HG02759 (cell line): Measurements from ENCODE around the gene ATXN3.
"Not testable (repeated sequence)": the region's sequence is repeated elsewhere in the genome, so short reads cannot be mapped to it uniquely, and the experiment has no call there.

Experiments
- ATAC-seq: cut with Tn5 transposase; IDR thresholded peaks from one replicate; pipeline ENCODE4 v1.9.1; 2021; ENCODE audit warnings: mild to moderate bottlenecking, moderate library complexity; ENCODE audit not compliant: unreplicated experiment

ATXN3 gene

DNA sequence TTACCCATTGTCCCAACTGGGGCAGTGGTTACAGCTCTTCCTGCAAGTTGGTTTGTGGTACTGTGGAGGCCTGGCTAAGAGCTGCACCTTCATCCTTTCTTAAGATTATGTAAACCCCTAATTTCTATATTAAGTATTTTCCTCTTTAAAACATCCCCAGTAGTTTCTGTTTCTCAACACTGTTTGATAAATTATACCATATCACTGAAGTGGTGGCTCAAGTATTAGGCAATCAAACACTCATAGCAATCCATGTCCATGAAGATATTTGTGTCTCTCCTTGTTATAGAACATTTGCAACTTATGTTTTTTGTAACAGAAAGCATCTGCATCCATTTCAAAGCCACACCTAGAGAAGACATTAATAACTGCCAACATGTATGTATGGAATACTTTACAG is 31.8 kb downstream of the ATXN3 start:
- ATAC-seq: no peak

DNA sequence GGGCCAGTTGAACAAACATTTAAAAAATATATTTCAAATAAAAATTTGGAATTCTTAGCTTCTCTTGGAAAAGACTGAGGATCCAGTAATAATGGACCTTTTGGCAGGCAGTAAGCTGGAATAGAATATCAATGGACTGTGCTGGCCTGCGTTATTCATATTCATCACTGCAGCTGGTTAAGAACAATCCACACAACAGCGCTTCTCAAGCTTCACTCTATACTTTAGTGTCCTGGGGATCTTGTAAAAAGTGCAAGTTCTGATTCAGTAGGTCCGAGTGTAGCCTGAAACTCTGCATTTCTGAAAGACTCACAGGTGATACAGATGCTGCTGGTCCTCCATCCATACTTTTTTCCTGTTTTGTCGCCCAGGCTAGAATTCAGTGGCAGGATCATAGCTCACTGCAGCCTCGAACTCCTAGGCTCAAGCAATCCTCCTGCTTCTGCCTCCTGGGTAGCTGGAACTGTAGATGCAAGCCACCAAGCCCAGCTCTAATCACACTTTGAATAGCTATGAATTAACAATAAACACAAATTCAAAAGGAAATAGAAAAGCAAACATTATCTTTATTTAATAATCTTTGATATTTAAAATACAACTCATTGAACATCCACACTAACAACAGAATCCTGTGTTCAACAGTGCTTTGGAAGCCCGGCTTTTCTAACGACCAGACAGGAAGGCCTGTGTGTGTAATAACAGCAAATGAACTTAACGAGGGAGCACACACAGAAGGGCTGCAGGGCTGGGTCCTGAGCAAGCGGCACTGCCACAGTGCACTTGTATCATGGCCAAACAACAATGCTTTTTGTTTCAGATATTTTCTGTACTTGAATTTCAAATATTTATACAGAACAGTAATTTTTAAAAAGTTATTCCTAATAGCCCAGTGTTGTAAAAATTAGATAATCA is 48.1 kb downstream of the ATXN3 start:
- ATAC-seq: no peak

DNA sequence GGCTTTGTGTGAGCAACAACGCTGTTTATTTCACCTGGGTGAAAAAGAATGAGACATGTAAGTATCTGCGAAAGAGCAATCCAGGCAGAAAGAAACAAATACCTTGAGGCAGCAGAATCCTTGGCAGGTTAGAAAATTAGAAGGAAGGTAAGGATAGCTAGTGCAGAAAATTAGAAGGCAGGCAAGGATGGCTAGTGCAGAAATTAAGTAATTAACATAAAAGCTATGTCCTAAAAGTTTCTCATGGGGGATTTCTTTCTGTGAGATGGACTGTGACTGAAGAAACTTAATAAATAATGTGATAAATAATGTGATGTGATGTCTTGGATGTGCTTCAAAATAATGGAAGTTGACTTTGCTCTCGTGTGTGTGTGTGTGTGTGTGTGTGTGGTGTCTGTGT is 56.6 kb downstream of the ATXN3 start:
- no peak for ATAC-seq

DNA sequence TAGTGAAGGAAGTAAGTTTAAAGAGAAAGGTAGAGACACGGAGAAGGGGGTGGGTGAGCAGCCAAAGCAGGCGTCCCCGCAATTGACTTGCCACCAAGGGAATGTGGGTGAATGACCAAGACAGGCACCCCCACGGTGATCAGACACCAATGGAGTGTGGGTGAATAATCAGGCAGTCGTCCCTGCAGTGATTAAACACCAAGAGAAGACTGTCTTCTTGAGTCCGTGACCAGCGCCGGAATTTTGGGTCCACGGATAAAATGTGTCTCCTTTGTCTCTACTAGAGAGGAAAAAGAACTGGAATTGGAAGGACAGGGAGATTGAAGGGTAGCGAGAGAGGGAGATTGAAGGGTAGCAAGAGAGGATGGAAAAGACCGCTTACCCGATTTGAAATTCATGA is 57.2 kb downstream of the ATXN3 start:
- ATAC-seq: not testable (repeated sequence)

DNA sequence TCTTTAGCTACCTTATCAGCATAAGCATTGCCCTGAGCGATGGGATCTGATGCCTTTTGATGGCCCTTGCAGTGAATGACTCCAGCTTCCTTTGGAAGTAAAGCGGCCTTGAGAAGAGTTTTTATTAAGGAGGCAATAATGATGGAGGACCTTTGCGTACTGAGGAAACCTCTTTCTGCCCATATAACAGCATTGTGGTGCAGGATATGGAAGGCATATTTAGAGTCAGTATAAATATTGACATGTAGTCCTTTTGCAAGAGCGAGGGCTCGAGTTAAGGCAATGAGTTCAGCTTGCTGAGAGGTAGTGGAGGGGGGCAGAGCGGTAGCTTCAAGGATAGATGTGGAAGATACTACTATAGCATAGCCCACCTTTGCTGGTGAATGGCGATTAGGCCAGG is 60.5 kb downstream of the ATXN3 start:
- not testable (repeated sequence) for ATAC-seq

DNA sequence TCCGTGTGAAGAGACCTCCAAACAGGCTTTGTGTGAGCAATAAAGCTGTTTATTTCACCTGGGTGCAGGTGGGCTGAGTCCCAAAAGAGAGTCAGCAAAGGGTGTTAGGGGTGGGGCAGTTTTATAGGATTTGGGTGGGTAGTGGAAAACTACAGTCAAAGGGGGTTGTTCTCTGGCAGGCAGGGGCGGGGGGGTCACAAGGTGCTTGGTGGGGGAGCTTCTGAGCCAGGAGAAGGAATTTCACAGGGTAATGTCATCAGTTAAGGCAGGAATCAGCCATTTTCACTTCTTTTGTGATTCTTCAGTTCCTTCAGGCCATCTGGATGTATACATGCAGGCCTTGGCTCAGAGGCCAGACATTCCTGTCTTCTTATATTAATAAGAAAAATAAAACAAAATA is 64.6 kb downstream of the ATXN3 start:
- not testable (repeated sequence) for ATAC-seq

DNA sequence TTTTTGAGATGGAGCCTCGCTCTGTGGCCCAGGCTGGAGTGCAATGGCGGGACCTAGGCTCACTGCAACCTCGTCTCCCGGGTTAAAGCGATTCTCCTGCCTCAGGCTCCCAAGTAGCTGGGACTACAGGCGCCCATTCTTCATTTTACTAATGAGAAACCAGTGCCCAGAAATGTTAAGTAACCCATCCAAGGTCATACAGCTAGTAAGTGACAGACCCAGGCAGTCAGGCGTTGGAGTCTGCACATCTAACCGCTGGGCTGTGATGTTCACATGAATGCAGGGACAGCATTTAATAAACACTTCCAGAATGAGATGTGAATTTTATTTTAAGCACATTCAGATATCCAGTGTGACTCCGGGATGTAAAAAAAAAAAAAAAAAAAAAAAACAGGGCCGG is 65.2 kb downstream of the ATXN3 start:
- ATAC-seq: no peak

DNA sequence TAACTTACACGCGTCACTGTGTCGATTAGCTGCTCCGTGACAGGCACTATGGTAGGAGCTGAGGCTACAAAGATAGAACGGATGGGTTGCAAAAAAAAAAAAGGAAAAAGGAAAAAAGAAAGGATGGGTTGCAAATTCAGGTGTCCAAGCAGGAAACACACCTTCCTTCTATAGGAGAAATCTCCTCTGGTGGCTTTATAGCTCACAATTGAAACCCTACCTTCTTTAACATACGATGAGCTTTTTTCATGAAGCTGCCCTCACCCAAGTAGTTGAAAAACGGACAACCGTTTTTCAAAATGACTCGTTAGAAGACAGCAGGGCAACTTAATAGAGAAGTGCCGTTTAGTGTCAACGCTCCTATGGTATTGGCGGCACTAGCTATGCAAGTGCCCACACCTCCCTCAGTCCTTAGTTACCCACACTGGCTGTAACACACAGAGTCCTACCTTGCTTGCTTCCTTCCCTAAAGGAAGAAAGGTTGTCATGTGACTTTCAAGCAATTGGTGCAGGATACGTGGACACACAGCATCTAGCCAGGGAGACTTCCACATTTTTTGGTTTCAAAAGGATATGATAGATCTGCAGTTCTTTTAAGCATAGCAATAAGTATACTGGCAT is 65.8 kb downstream of the ATXN3 start:
- ATAC-seq: no peak

DNA sequence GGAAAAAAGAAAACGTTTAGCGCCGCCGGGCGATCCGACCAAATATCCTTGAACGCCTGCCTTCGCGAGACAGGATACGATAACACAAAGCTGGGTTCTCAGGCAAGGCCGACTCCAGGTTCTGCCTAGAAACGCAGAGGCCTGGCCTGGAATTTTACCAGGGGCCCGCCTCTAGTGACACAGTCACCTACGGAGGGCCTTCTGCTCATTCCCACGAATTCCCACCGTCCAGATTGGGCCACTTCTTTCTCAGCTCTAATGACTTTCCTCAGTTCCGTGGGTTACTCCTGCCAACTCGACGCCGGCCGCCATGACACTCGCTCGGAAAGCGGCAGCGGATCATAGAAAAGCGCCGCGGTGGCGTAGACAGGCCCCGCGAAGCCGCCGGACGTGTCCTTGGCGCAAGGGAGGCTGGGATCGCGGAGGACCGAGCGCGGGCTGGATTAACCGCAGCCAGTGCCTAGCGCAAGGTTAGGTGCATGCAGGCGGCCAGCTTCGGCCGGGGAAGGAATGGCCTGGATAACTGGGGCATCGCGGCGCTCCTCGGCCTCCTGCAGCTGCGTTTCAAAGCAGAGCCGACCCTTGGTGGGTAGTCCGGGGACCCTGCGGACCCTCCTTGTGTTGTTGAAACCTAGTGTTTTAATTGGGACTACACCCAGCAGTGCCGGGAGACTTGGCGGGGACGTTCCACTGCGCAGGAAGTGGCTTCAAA is 66.5 kb downstream of the ATXN3 start, which contains the start of gene TRIP11:
Gene TRIP11 (minus strand): TSS at position 341 of the 712 bp plus-strand sequence. CDS start 374 bp downstream, outside the sequence.
- ATAC-seq: peak; percentile 96

DNA sequence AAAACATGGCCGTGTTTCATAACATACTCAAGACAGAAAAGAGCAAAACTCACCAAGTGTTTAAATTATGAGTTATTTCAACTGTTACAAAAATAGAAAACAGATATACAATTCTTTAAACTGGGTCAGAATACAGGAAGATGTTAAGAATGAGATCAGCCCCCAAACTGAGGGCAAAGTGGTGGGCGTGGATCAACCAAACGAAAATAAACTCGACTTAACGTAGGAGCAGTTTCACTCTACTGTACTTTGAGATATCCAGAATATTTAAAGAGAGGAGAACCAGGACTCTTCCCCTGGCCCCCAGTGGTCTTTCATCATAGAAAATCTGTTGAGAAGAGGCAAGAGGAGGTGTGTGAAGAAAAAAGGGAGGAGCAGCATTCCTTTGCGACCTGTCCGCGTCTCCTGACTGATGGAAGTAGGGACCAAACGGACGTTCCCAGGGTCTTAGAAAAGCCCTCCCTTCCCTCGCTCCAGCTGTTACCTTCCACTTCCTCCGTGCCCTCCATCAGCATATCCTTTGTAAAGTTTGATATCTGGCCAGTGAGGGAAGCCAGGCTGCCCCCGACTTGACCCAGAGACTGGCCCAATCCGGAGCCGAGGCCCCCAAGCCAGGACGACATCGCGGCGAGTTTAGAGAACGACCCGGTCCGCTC is 67.2 kb downstream of the ATXN3 start:
- peak; percentile 19 for ATAC-seq

DNA sequence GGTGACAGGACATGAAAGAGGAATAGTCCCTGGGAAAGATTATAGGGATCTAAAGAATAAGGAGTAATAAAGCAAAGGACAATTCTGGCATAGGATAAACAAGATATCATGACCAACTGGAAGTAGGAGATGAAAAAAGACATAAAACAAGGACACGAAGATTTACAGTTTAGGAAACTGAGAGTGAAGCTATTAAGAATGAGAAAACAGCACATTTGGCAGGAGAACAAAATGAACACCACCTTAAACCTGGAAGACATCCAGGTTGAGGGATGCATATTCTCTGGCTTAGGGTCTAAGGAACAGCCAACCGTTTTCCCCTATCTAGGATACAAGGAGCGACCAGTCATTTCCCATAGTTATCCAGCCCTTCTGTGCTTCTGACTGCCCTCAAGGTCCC is 68.4 kb downstream of the ATXN3 start:
- ATAC-seq: no peak

DNA sequence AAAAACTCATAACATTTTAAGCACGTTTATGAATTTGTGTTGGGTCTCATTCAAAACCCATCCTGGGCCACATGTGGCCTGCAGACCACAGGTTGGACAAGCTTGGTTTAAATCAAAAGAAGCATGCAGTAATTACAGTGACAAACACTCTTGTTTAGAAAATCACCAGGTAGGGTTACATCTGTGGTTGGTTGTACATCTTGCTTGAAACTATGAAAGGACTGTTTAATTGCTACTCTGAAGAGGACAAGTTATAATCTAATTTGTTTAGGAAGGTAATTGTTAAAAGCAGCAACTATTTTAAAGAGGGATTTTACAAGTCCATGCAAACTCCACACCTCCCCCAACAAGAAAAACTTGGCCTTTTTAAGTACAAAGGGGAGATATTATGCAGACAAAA is 70.5 kb downstream of the ATXN3 start:
- no peak for ATAC-seq

DNA sequence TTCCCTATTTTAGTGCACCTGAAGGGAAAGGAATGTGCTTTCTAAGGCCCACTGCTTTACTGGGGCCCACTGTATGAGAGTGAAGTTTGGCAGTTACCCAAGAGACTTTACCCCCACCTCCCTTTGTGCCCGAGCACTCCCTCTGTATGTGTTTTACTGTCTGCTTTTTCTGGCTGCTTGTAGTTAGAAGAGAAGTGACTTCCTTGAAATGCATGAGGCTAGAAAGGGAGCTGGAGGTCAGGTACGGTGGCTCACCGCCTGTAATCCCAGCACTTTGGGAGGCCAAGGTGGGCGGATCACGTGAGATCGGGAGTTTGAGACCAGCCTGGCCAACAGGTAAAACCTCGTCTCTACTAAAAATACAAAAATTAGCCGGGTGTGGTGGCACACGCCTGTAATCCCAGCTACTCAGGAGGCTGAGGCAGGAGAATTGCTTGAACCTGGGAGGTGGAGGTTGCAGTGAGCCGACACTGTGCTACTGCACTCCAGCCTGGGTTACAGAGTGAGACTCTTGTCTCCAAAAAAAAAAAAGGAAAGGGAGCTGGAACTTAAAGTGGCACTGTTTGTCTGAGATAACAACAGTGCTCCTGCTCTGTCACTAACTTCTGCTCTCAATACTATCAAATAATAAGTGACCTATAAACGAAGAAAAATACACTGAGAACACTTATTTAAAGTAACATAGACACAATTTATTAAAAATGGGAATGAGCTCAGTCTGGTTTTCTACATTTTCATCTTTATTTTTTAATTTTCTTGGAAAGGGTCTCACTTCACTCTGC is 72.3 kb downstream of the ATXN3 start:
- no peak for ATAC-seq

DNA sequence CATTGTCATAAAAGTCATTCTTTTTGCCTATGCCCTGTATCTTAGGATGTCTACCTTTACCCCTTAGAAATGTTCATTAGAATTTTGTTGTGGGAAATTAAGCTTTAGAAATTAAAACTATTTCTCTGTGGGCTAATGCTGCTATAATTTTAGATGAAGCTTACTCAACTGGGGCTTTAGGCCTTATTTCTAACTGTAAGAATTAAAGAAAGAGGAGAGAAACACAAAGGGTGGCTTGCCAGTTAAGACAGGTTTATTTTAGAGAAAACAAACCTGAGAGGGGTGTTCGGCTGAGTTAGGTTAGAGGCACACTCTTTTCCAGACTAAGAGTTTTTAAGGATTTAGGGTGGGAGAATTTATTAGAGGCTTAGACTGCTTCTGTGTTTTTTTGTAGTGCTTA is 72.9 kb downstream of the ATXN3 start:
- ATAC-seq: no peak

DNA sequence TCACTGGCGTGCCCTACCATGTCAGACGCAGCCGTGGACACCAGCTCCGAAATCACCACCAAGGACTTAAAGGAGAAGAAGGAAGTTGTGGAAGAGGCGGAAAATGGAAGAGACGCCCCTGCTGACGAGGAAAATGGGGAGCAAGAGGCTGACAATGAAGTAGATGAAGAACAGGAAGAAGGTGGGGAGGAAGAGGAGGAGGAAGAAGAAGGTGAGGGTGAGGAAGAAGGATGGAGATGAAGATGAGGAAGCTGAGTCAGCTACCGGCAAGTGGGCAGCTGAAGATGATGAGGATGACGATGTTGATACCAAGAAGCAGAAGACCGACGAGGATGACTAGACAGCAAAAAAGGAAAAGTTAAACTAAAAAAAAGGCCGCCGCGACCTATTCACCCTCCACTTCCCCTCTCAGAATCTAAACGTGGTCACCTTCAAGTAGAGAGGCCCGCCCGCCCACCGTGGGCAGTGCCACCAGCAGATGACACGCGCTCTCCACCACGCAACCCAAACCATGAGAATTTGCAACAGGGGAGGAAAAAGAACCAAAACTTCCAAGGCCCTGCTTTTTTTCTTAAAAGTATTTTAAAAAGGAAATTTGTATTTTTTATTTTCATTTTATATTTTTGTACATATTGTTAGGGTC is 79.7 kb downstream of the ATXN3 start:
- no peak for ATAC-seq

DNA sequence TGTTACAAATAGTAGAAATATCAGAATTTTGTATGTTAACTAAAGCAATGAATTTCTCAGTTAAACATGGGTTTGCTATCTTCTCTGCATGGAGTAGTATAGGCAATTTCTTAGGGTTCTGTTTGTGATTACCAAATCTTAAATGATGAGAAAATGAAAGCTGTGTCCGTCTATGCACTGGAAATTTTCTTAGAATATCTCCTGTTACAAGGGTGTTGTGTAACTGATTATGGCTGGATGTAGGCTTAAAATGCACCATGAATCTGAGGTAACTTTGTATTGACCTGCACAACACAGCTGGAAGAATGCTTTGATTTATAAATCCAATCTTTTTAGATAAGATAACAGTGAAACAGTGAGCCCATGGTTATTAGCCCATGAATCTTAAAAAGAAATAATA is 84.3 kb downstream of the ATXN3 start:
- ATAC-seq: no peak

DNA sequence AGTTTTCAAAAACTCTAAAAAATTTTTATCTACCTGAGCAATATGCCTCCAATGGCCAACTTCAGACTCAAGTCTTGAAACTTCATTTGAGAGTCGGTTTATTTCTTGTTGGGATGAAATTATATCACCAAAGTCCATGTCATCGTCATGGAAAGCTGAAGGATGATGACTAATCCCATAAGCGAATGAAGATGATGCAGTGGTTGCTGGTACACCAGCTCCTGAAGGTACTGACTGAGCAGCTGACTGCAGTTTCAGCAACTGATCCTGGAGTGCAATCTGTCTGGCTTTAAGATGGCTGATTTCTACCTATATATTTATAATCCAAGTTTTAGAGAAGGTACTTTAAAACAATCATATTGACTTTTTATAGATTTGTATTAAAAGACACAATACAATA is 84.9 kb downstream of the ATXN3 start:
- ATAC-seq: no peak

DNA sequence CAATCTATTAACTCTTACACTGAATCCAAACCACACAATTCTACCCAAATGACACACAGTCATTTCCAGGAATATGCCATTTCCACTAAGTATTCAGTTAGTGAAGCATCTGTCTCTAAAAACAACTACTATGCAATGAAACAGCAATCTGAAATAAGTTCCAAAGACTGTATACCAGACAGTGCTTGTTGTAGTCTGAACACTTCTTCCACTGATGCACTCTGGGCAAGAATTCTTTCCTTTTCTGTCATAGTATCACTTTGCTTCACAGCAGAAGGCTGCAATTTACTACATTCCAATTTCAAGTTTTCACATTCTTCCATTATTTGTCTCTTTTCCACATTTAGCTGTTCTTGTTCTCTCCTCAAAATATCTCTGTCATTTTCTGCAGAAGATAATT is 92.3 kb downstream of the ATXN3 start:
- no peak for ATAC-seq

DNA sequence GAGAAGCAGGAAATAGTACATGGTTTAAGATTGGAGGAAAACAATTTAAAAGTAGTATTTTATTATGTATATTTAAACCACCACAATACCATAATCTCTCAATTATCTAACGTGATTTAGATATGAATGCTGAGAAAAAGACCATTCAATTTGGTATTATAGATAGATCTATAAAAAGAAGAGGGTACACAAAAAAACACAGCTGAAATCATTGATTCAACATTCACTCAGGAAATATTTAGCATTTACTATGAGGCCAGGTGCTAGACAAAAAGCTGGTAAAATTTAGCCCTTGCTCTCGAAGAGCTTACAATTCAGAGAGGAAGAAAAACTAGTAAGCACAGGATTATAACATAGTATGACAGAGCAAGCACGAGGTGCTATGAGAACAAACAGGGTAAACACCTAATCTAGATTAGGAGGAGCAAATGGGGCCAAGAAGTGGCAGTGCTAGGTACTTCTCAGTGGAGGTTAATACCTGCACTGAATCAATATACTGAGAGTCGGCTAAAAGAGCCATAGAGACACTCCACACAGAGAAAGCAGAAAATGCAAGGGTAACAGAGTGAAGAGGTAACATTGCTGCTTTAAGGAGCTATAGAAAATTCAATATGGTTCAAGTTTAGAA is 94.1 kb downstream of the ATXN3 start:
- ATAC-seq: no peak
